Measurements from ENCODE around the gene SPSB1. TPM values are rescaled to one million over a fixed set of nuclear protein-coding genes. Genes with fewer than 3 reads are reported as not detected.

The SPSB1 gene
- polyA plus RNA-seq, 1 donor (not counting 4 experiments of a cell fraction or from before 2014, with no cell fraction given): 19.8 TPM

GRCh38 chr1:9362488-9362887 lies 69.8 kb downstream of the SPSB1 start:
- Histone ChIP-seq H3K9me1 (ENCODE audit: control insufficient read depth, extremely low read depth, insufficient read depth, low read length) (no peaks in the 10 kb centered on the region), H2AFZ (ENCODE audit: control insufficient read depth, low read length) (no peak overlapping the region), H3K4me3 (ENCODE audit: control insufficient read depth in 2 of 3, extremely low read depth in 1 of 3, insufficient read depth in 2 of 3, low read depth in 1 of 3, low read length in 3 of 3) (no peak overlapping the region), H3K4me2 (ENCODE audit: control insufficient read depth, extremely low read depth, insufficient read depth, low read depth, low read length) (no peak overlapping the region), H3K4me1 (ENCODE audit: control insufficient read depth, extremely low read depth, insufficient read depth, low read length) (no peaks in the 10 kb centered on the region), H3K9me3 (ENCODE audit: control insufficient read depth, low read depth, low read length) (no peaks in the 10 kb centered on the region), H4K20me1 (ENCODE audit: control insufficient read depth, extremely low read depth, insufficient read depth, low read length) (no peaks in the 10 kb centered on the region), H3K27ac (ENCODE audit: control insufficient read depth, insufficient read depth, low read length) (no peak overlapping the region), H3K79me2 (ENCODE audit: control insufficient read depth, insufficient read depth, low read length) (peaks cover 21% of the 10 kb centered on the region), H3K27me3 (ENCODE audit: control insufficient read depth, extremely low read depth, insufficient read depth, low read length) (no peaks in the 10 kb centered on the region), H3K9ac (ENCODE audit: control insufficient read depth, extremely low read depth, insufficient read depth, low read length) (no peak overlapping the region), H3K36me3 (ENCODE audit: control insufficient read depth in 2 of 2, extremely low read depth in 1 of 2, insufficient read depth in 2 of 2, low read length in 2 of 2) (peaks cover 0 to 25% of the 10 kb centered on the region in 2 experiments)
- dilution Hi-C loops (cut with MboI; ENCODE audit: extremely low pct_ligation_motif_present, low sequenced_read_pairs): no loop called here
- no peak for FAIRE-seq
- no peak for DNase-seq (ENCODE audit: low read depth, low spot score)
- TF ChIP-seq EZH2 (IDR thresholded peaks at IDR 0.05; ENCODE audit: low read length): no peak
- TF ChIP-seq, protein P1, sequence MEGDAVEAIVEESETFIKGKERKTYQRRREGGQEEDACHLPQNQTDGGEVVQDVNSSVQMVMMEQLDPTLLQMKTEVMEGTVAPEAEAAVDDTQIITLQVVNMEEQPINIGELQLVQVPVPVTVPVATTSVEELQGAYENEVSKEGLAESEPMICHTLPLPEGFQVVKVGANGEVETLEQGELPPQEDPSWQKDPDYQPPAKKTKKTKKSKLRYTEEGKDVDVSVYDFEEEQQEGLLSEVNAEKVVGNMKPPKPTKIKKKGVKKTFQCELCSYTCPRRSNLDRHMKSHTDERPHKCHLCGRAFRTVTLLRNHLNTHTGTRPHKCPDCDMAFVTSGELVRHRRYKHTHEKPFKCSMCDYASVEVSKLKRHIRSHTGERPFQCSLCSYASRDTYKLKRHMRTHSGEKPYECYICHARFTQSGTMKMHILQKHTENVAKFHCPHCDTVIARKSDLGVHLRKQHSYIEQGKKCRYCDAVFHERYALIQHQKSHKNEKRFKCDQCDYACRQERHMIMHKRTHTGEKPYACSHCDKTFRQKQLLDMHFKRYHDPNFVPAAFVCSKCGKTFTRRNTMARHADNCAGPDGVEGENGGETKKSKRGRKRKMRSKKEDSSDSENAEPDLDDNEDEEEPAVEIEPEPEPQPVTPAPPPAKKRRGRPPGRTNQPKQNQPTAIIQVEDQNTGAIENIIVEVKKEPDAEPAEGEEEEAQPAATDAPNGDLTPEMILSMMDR (optimal IDR thresholded peaks at IDR 0.05 in 1 of 3, IDR thresholded peaks at IDR 0.05 in 1 of 3, conservative IDR thresholded peaks at IDR 0.05 in 1 of 3; ENCODE audit: extremely low read depth in 1 of 3, insufficient read depth in 2 of 3, low read length in 3 of 3): no peak

GRCh38 chr1:9363061-9363471 lies 70.4 kb downstream of the SPSB1 start:
- DNase-seq (ENCODE audit: low read depth, low spot score) (no peak), FAIRE-seq (no peak)
- Histone ChIP-seq H3K9me1 (ENCODE audit: control insufficient read depth, extremely low read depth, insufficient read depth, low read length) (no peaks in the 10 kb centered on the region), H3K27me3 (ENCODE audit: control insufficient read depth, extremely low read depth, insufficient read depth, low read length) (no peaks in the 10 kb centered on the region), H3K36me3 (ENCODE audit: control insufficient read depth in 2 of 2, extremely low read depth in 1 of 2, insufficient read depth in 2 of 2, low read length in 2 of 2) (peaks cover 0 to 22% of the 10 kb centered on the region in 2 experiments), H3K4me1 (ENCODE audit: control insufficient read depth, extremely low read depth, insufficient read depth, low read length) (no peaks in the 10 kb centered on the region), H3K27ac (ENCODE audit: control insufficient read depth, insufficient read depth, low read length) (no peak overlapping the region), H3K9me3 (ENCODE audit: control insufficient read depth, low read depth, low read length) (no peaks in the 10 kb centered on the region), H3K9ac (ENCODE audit: control insufficient read depth, extremely low read depth, insufficient read depth, low read length) (no peak overlapping the region), H3K79me2 (ENCODE audit: control insufficient read depth, insufficient read depth, low read length) (peaks cover 21% of the 10 kb centered on the region), H3K4me2 (ENCODE audit: control insufficient read depth, extremely low read depth, insufficient read depth, low read depth, low read length) (no peak overlapping the region), H4K20me1 (ENCODE audit: control insufficient read depth, extremely low read depth, insufficient read depth, low read length) (no peaks in the 10 kb centered on the region), H2AFZ (ENCODE audit: control insufficient read depth, low read length) (no peak overlapping the region), H3K4me3 (ENCODE audit: control insufficient read depth in 2 of 3, extremely low read depth in 1 of 3, insufficient read depth in 2 of 3, low read depth in 1 of 3, low read length in 3 of 3) (no peak overlapping the region)
- TF ChIP-seq EZH2 (IDR thresholded peaks at IDR 0.05; ENCODE audit: low read length): no peak
- TF ChIP-seq, protein P1 (optimal IDR thresholded peaks at IDR 0.05 in 1 of 3, IDR thresholded peaks at IDR 0.05 in 1 of 3, conservative IDR thresholded peaks at IDR 0.05 in 1 of 3; ENCODE audit: extremely low read depth in 1 of 3, insufficient read depth in 2 of 3, low read length in 3 of 3): no peak
- dilution Hi-C loops (cut with MboI; ENCODE audit: extremely low pct_ligation_motif_present, low sequenced_read_pairs): no loop called here

Measured in keratinocyte (primary cell).